Neuronal stem cell (in vitro differentiated cells): ENCODE data around the gene GPC5.
"Not testable (repeated sequence)": the region's sequence is repeated elsewhere in the genome, so short reads cannot be mapped to it uniquely, and the experiment has no call there.

Experiments
- DNase-seq: peaks from one replicate; pipeline ENCODE4 v3.0.0-alpha.2; 2013; ENCODE audit warnings: low spot score
- H2AFZ ChIP-seq: one replicate; pipeline ENCODE4 v1.6.1; 2013; ENCODE audit warnings: mild to moderate bottlenecking, low read length, inconsistent platforms
- H2AK5ac ChIP-seq: 2 replicates; pipeline ENCODE4 v1.6.1; 2013; ENCODE audit warnings: low read depth, mild to moderate bottlenecking, inconsistent platforms, low read length, moderate library complexity, mixed read lengths
- H2BK120ac ChIP-seq: 2 replicates; pipeline ENCODE4 v1.6.1; 2013; ENCODE audit warnings: low read depth, mild to moderate bottlenecking, inconsistent platforms, low read length, moderate library complexity, mixed read lengths
- H2BK12ac ChIP-seq: one replicate; pipeline ENCODE4 v1.6.1; 2013; ENCODE audit warnings: low read length, inconsistent platforms
- H2BK15ac ChIP-seq: 2 replicates; pipeline ENCODE4 v1.6.1; 2013; ENCODE audit warnings: mild to moderate bottlenecking, low read length, inconsistent platforms, mixed read lengths
- H2BK5ac ChIP-seq: one replicate; pipeline ENCODE4 v1.6.1; 2013; ENCODE audit warnings: inconsistent platforms, mild to moderate bottlenecking, low read length, moderate library complexity
- H3K14ac ChIP-seq: one replicate; pipeline ENCODE4 v1.6.1; 2013; ENCODE audit warnings: low read length, inconsistent platforms
- H3K18ac ChIP-seq: 2 replicates; pipeline ENCODE4 v1.6.1; 2013; ENCODE audit warnings: low read length, inconsistent platforms
- H3K23ac ChIP-seq: 2 replicates; pipeline ENCODE4 v1.6.1; 2013; ENCODE audit warnings: low read depth, mild to moderate bottlenecking, mixed read lengths, low read length, inconsistent platforms; ENCODE audit not compliant: poor library complexity
- H3K27ac ChIP-seq: replicated peaks from 3 replicates; pipeline ENCODE4 v1.5.1; 2013; ENCODE audit warnings: low read length, inconsistent platforms
- H3K27me3 ChIP-seq, 3 experiments: 2 replicates each; pipeline ENCODE4 v1.6.1; 2013; ENCODE audit warnings: low read length in 3 of 3, mild to moderate bottlenecking in 2 of 3, inconsistent platforms in 1 of 3, low read depth in 1 of 3, mixed read lengths in 1 of 3, moderate library complexity in 1 of 3; ENCODE audit not compliant: control insufficient read depth in 3 of 3, insufficient read depth in 3 of 3
- H3K36me3 ChIP-seq, 2 donors: replicated peaks in 1 of 2; 2 replicates each; pipeline ENCODE4 v1.6.1; 2013; ENCODE audit warnings: low read length in 2 of 2; ENCODE audit not compliant: control insufficient read depth in 2 of 2, insufficient read depth in 2 of 2
- H3K4ac ChIP-seq: 2 replicates; pipeline ENCODE4 v1.6.1; 2013; ENCODE audit warnings: inconsistent platforms, mild to moderate bottlenecking, low read length, moderate library complexity
- H3K4me1 ChIP-seq, 2 donors: 1 replicate in 1 of 2; 2 replicates in 1 of 2; pipeline ENCODE4 v1.6.1; 2013; ENCODE audit warnings: low read length in 2 of 2, low read depth in 1 of 2; ENCODE audit not compliant: control insufficient read depth in 2 of 2, insufficient read depth in 1 of 2
- H3K4me2 ChIP-seq: one replicate; pipeline ENCODE4 v1.6.1; 2013; ENCODE audit warnings: mild to moderate bottlenecking, low read length, inconsistent platforms; ENCODE audit not compliant: insufficient read depth, poor library complexity, severe bottlenecking
- H3K4me3 ChIP-seq, 2 donors: 2 replicates each; pipeline ENCODE4 v1.5.1; 2013; ENCODE audit warnings: low read length in 2 of 2, mild to moderate bottlenecking in 2 of 2, inconsistent platforms in 1 of 2, moderate library complexity in 1 of 2
- H3K79me1 ChIP-seq: one replicate; pipeline ENCODE4 v1.6.1; 2013; ENCODE audit warnings: low read depth, mild to moderate bottlenecking, inconsistent platforms, low read length, moderate library complexity
- H3K9ac ChIP-seq: one replicate; pipeline ENCODE4 v1.6.1; 2013; ENCODE audit warnings: mild to moderate bottlenecking, low read depth, low read length, inconsistent platforms; ENCODE audit not compliant: poor library complexity
- H3K9me3 ChIP-seq, 2 donors: replicated peaks in 1 of 2; 2 replicates each; pipeline versions ENCODE3 to v1.6.1; 2013; ENCODE audit warnings: low read length in 2 of 2, mild to moderate bottlenecking in 2 of 2, inconsistent platforms in 1 of 2, low read depth in 1 of 2, mixed read lengths in 1 of 2, moderate library complexity in 1 of 2; ENCODE audit not compliant: control insufficient read depth in 2 of 2, insufficient read depth in 1 of 2
- H4K8ac ChIP-seq: one replicate; pipeline ENCODE4 v1.6.1; 2013; ENCODE audit warnings: low read depth, mild to moderate bottlenecking, inconsistent platforms, low read length, moderate library complexity
- H4K91ac ChIP-seq: one replicate; pipeline ENCODE4 v1.6.1; 2013; ENCODE audit warnings: low read length, low read depth, mild to moderate bottlenecking, inconsistent platforms; ENCODE audit not compliant: poor library complexity
- WGBS, 2 donors: extraction: QIAGEN DNeasy Blood & Tissue Kit; methylation state at CpG; one replicate each; pipeline ENCODE4 v1.1.7; 2013; ENCODE audit warnings: missing lambda C conversion rate in 2 of 2, mixed read lengths in 1 of 2; ENCODE audit not compliant: insufficient read length in 2 of 2, insufficient replicate concordance in 1 of 2; ENCODE audit errors: extremely low coverage in 2 of 2; 5-methylcytosine and 5-hydroxymethylcytosine counted together

GPC5 gene

DNA sequence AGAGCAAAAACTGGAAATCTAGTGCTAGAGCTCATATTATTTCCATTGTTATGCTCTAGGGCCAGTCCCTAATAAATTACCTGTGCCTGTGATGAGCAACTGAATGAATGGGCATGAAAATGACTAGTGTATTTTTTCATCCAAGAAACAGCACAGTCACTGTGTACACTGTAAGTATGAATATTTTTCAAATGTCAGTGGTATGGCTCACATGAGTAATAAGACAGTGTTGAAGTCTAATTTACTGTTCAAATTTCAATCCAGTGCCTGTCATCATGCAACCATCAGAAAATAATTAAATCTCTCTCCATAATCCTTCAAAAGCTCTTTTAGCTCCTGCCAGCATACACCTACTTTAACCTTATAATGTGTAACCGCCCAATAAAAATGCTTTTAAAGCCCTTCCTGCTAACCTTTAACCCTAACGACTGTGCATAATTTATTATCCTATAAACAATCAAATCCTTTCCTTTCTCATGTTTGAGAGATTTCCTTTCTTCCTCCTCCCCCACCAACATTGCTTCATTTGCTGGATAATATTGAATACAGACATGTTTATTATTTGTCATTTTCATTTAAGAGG is 378.3 kb downstream of the GPC5 start:
- Histone ChIP-seq H3K4me2 (no peak overlapping the region), H3K4ac (no peak overlapping the region), H3K18ac (no peak overlapping the region), H3K27ac (no peak overlapping the region), H2BK120ac (no peak overlapping the region), H2AFZ (no peak overlapping the region), H2BK12ac (no peak overlapping the region), H3K14ac (no peak overlapping the region), H2BK15ac (no peak overlapping the region), H3K4me3 (no peak overlapping the region), H3K9me3 (no peaks in the 10 kb centered on the region), H2AK5ac (no peak overlapping the region), H4K91ac (no peak overlapping the region), H3K23ac (no peak overlapping the region), H3K27me3 (no peaks in the 10 kb centered on the region), H4K8ac (no peak overlapping the region), H3K4me1 (no peaks in the 10 kb centered on the region), H3K79me1 (no peaks in the 10 kb centered on the region), H3K36me3 (no peaks in the 10 kb centered on the region), H2BK5ac (no peak overlapping the region), H3K9ac (no peak overlapping the region)
- DNase-seq = no peak
- 100% methylated on average over 1 of the region's 2 CpGs; no CpG with 5 or more reads in 1 of the 2 donors for WGBS, 2 donors

DNA sequence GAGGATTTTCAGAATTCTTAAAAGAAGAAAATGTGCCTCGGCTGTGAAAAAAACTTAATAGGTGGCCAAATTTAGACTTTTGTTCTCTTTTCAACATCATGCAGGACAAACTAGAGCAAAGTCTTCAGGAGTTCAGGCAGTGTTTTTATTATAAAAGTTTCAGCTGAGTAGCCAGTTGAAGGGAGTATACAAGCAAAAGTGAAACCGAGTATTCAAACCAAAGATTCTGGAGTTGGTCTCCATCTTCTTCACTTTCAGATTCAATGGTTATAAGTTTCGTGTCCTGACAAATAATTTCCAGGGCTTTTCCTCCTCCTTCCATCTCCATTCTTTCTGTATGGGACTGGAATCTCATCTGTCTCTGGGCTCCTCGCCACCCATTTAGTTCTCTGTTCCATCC is 379.7 kb downstream of the GPC5 start:
- no peak for DNase-seq
- Histone ChIP-seq H2AK5ac (no peak overlapping the region), H2AFZ (no peak overlapping the region), H3K4me3 (no peak overlapping the region), H3K4me2 (no peak overlapping the region), H2BK5ac (no peak overlapping the region), H3K27ac (no peak overlapping the region), H3K27me3 (no peaks in the 10 kb centered on the region), H4K8ac (no peak overlapping the region), H3K23ac (no peak overlapping the region), H3K9ac (no peak overlapping the region), H4K91ac (no peak overlapping the region), H3K14ac (no peak overlapping the region), H2BK120ac (no peak overlapping the region), H2BK12ac (no peak overlapping the region), H2BK15ac (no peak overlapping the region), H3K9me3 (no peaks in the 10 kb centered on the region), H3K4ac (no peak overlapping the region), H3K4me1 (no peaks in the 10 kb centered on the region), H3K36me3 (no peaks in the 10 kb centered on the region), H3K79me1 (no peaks in the 10 kb centered on the region), H3K18ac (no peak overlapping the region)
- no CpG with 5 or more reads among the region's 4 CpGs for WGBS, 2 donors

GRCh38 chr13:91781982-91782691 is 383.7 kb downstream of the GPC5 start:
- not testable (repeated sequence) for H2AFZ ChIP-seq, H2BK5ac ChIP-seq, H3K4ac ChIP-seq, H3K4me2 ChIP-seq, H3K79me1 ChIP-seq, H4K91ac ChIP-seq, H3K27me3 ChIP-seq, H2AK5ac ChIP-seq, H3K14ac ChIP-seq, H3K4me1 ChIP-seq, H3K27ac ChIP-seq, H2BK120ac ChIP-seq, H3K9me3 ChIP-seq, H2BK12ac ChIP-seq, H4K8ac ChIP-seq, H3K23ac ChIP-seq, H2BK15ac ChIP-seq, H3K36me3 ChIP-seq, H3K18ac ChIP-seq, DNase-seq, H3K4me3 ChIP-seq, H3K9ac ChIP-seq
- no CpG with 5 or more reads among the region's 7 CpGs for WGBS, 2 donors

DNA sequence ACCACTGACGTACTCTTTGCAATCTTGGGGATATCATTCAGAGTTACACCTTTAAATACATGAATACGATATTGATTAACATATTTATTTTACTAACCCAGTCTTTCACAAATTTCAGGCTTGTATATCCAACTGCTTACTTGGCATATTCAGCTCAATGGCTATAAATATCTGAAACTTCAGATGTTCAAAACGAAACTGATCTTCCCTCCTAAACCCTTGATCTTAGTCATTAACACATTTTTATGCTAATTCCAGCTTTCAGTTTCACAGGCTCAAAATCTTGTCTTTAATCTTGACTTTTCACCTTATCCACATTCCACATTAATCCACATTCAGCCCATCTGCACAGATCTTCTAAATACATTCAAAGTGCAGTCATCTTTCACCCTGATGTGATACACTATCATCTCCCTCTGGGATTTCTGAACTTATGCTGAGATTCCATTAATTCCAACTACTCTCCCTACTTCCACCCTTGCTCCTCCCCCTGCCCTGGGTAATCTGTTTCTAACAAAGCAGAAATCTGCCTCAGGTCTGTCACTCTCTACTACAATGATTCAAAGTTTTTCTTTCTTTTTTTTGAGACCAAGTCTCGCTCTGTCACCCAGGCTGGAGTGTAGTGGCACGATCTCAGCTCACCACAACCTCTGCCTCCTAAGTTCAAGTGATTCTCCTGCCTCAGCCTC is 387.2 kb downstream of the GPC5 start:
- no peak for DNase-seq
- Histone ChIP-seq H2AFZ (no peak overlapping the region), H3K4me1 (no peaks in the 10 kb centered on the region), H3K9ac (no peak overlapping the region), H3K79me1 (no peaks in the 10 kb centered on the region), H3K4me2 (no peak overlapping the region), H3K4me3 (no peak overlapping the region), H2BK15ac (no peak overlapping the region), H2BK12ac (no peak overlapping the region), H3K23ac (no peak overlapping the region), H4K8ac (no peak overlapping the region), H3K18ac (no peak overlapping the region), H3K4ac (no peak overlapping the region), H3K27ac (no peak overlapping the region), H3K27me3 (no peaks in the 10 kb centered on the region), H3K14ac (no peak overlapping the region), H2AK5ac (no peak overlapping the region), H2BK5ac (no peak overlapping the region), H2BK120ac (no peak overlapping the region), H3K9me3 (no peaks in the 10 kb centered on the region), H3K36me3 (no peaks in the 10 kb centered on the region), H4K91ac (no peak overlapping the region)
- no CpG with 5 or more reads among the region's 5 CpGs for WGBS, 2 donors
